Natural killer cell (primary cell): Measurements from ENCODE around the gene FAM156A. TPM values are rescaled to one million over a fixed set of nuclear protein-coding genes. Genes with fewer than 3 reads are reported as not detected.
"Not testable (repeated sequence)": the region's sequence is repeated elsewhere in the genome, so short reads cannot be mapped to it uniquely, and the experiment has no call there.

Experiments used
- ATAC-seq, 3 donors: fragments of 150-1000 bp in 2 of 3; fragments of 200-7000 bp in 1 of 3; cut with Tn5 transposase; 1 replicate in 1 of 3; 2 replicates in 2 of 3; pipeline ENCODE4 v1.10.0; 2021; ENCODE audit warnings: mild to moderate bottlenecking in 2 of 3, moderate library complexity in 2 of 3
- DNase-seq, 2 donors: peaks; one replicate each; pipeline versions ENCODE4 v3.0.0 to v3.0.0-alpha.2; 2013 to 2021; ENCODE audit warnings: mixed read lengths in 1 of 2
- H3K27ac ChIP-seq: one replicate; pipeline ENCODE4 v1.5.1; 2013; ENCODE audit warnings: mild to moderate bottlenecking, low read length
- H3K27me3 ChIP-seq: one replicate; pipeline ENCODE4 v1.6.1; 2013; ENCODE audit warnings: low read length; ENCODE audit not compliant: control insufficient read depth, insufficient read depth
- H3K36me3 ChIP-seq: one replicate; pipeline ENCODE4 v1.6.1; 2013; ENCODE audit warnings: low read length; ENCODE audit not compliant: control insufficient read depth, insufficient read depth
- H3K4me1 ChIP-seq: one replicate; pipeline ENCODE4 v1.6.1; 2013; ENCODE audit warnings: low read length; ENCODE audit not compliant: control insufficient read depth, insufficient read depth
- H3K4me3 ChIP-seq: one replicate; pipeline ENCODE4 v1.5.1; 2013; ENCODE audit warnings: low read length
- H3K9me3 ChIP-seq: one replicate; pipeline ENCODE4 v1.6.1; 2013; ENCODE audit warnings: low read length; ENCODE audit not compliant: control insufficient read depth, insufficient read depth
- H3K27ac Mint-ChIP-seq, 2 donors: one replicate each; pipeline ENCODE4 v1.8.0; 2022; ENCODE audit warnings: mild to moderate bottlenecking in 2 of 2, mixed read lengths in 2 of 2, moderate library complexity in 1 of 2
- H3K27me3 Mint-ChIP-seq, 2 donors: one replicate each; pipeline ENCODE4 v1.8.0; 2022; ENCODE audit warnings: low read depth in 2 of 2, mixed read lengths in 2 of 2
- H3K36me3 Mint-ChIP-seq: one replicate; pipeline ENCODE4 v1.8.0; 2022; ENCODE audit warnings: mixed read lengths
- H3K4me1 Mint-ChIP-seq, 2 donors: one replicate each; pipeline ENCODE4 v1.8.0; 2022; ENCODE audit warnings: mixed read lengths in 2 of 2
- H3K4me3 Mint-ChIP-seq: one replicate; pipeline ENCODE4 v1.8.0; 2022; ENCODE audit warnings: mild to moderate bottlenecking, moderate library complexity, mixed read lengths
- H3K9me3 Mint-ChIP-seq, 2 donors: one replicate each; pipeline ENCODE4 v1.8.0; 2022; ENCODE audit warnings: mixed read lengths in 2 of 2
- WGBS: methylation state at CpG from one replicate; pipeline ENCODE4 v1.1.7; 2013; ENCODE audit warnings: missing lambda C conversion rate; ENCODE audit not compliant: insufficient coverage; 5-methylcytosine and 5-hydroxymethylcytosine counted together
- intact Hi-C: fragments of 100-400 bp; cut with micrococcal nuclease; formaldehyde crosslinking; loops from one replicate; pipeline ENCODE4 v1.14.2; 2022
- total RNA-seq, 4 donors: library from RNA; stranded (reverse); fragments of 120-200 nt in 1 of 4; gene quantifications; one replicate each; pipeline versions ENCODE4 v1.2.3 to v1.2.4, GENCODE V29; 2013 to 2022

Gene FAM156A
- total RNA-seq, 3 donors from 2014 or later (not counting 1 experiment from before 2014, with no cell fraction given), result 16.2 to 19.2 (median 18.7) TPM

- intact Hi-C loops, H3K36me3 Mint-ChIP-seq: not testable (repeated sequence)
These were observed 52.8 kb downstream of the FAM156A start for GRCh38 chrX:52905531-52905930.

More at GRCh38 chrX:52905531-52905930, 52.8 kb downstream of the FAM156A start:
- not testable (repeated sequence) for DNase-seq, H3K36me3 ChIP-seq, H3K9me3 ChIP-seq, H3K27me3 ChIP-seq, H3K27ac ChIP-seq, H3K27me3 Mint-ChIP-seq, H3K9me3 Mint-ChIP-seq, H3K4me1 Mint-ChIP-seq, H3K4me3 ChIP-seq, H3K27ac Mint-ChIP-seq, H3K4me1 ChIP-seq, H3K4me3 Mint-ChIP-seq, ATAC-seq
- no CpG with 5 or more reads among the region's 10 CpGs for WGBS

Other genes with a start within 250 kb of the FAM156A start
- not detected for gene SSX2B, start 207.3 kb downstream of the FAM156A start, total RNA-seq
- not detected for gene SPANXN5, start 161.1 kb downstream of the FAM156A start, total RNA-seq
- gene XAGE5, start 147.2 kb downstream of the FAM156A start, total RNA-seq, result not detected
- gene XAGE3, start 90.4 kb downstream of the FAM156A start, total RNA-seq, result not detected
- 10 to 100 TPM; 11.2 to 14.3 (median 13.8) TPM for gene FAM156B, start 61.2 kb downstream of the FAM156A start, total RNA-seq
- under 1 TPM in 1 of 3 donors, not detected in 2; 0.48 TPM for gene GPR173, start 90.3 kb upstream of the FAM156A start, total RNA-seq
- gene TSPYL2, start 123.8 kb upstream of the FAM156A start, total RNA-seq, result 100 to 1,000 TPM; 103 to 318 (median 139) TPM
- gene KANTR, start 135.6 kb upstream of the FAM156A start, total RNA-seq, result 10 to 100 TPM; 15.1 to 18.1 (median 17.1) TPM